ENCODE measurements around the gene RALGDS. TPM values are rescaled to one million over a fixed set of nuclear protein-coding genes. Genes with fewer than 3 reads are reported as not detected.

The RALGDS gene
- total RNA-seq, 1 experiment from 2014 or later: 22.9 TPM

- Mint-ChIP-seq H3K36me3 (peaks cover 21% of the 10 kb centered on the region), H3K27me3 (ENCODE audit: low read depth) (no peaks in the 10 kb centered on the region), H3K27ac (no peak overlapping the region), H3K4me3 (no peak overlapping the region), H3K4me1 (peaks cover 3% of the 10 kb centered on the region), H3K9me3 (no peaks in the 10 kb centered on the region)
- ATAC-seq: no peak
- ChIA-PET CTCF (interaction anchor here (0.8 to 7.8 kb wide), 3 partner anchors 10 to 77 kb away, joined by 3 to 93 read pairs (median 8); no protein-coding TSS in a partner anchor), POLR2A (no interaction called here)
- TF ChIP-seq OVOL2 (CRISPR knock-in tag; IDR thresholded peaks at IDR 0.05; ENCODE audit: borderline replicate concordance) (no peak), MLX (CRISPR knock-in tag; IDR thresholded peaks at IDR 0.05) (no peak), CBFB (CRISPR knock-in tag; IDR thresholded peaks at IDR 0.05; ENCODE audit: low read depth) (no peak), FOXP1 (CRISPR knock-in tag; IDR thresholded peaks at IDR 0.05; ENCODE audit: borderline replicate concordance) (no peak), ZNF121 (CRISPR knock-in tag; IDR thresholded peaks at IDR 0.05) (no peak), FOXP4 (CRISPR knock-in tag; IDR thresholded peaks at IDR 0.05) (no peak), PREB (CRISPR knock-in tag; IDR thresholded peaks at IDR 0.05; ENCODE audit: borderline replicate concordance) (no peak), NR1H2 (CRISPR knock-in tag; IDR thresholded peaks at IDR 0.05) (no peak), TP53 (CRISPR knock-in tag; IDR thresholded peaks at IDR 0.05) (no peak), GABPB1 (CRISPR knock-in tag; IDR thresholded peaks at IDR 0.05) (no peak), USF1 (CRISPR knock-in tag; IDR thresholded peaks at IDR 0.05) (no peak), ATF6 (CRISPR knock-in tag; IDR thresholded peaks at IDR 0.05) (no peak), FOXK1 (CRISPR knock-in tag; IDR thresholded peaks at IDR 0.05) (no peak), ZNF138 (CRISPR knock-in tag; conservative IDR thresholded peaks at IDR 0.05) (no peak), AR (CRISPR knock-in tag; IDR thresholded peaks at IDR 0.05) (no peak), ZNF219 (CRISPR knock-in tag; IDR thresholded peaks at IDR 0.05; ENCODE audit: borderline replicate concordance) (no peak), ZNF396 (CRISPR knock-in tag; IDR thresholded peaks at IDR 0.05; ENCODE audit: borderline replicate concordance) (no peak), ETV6 (CRISPR knock-in tag; IDR thresholded peaks at IDR 0.05) (no peak), NFE2L1 (CRISPR knock-in tag; IDR thresholded peaks at IDR 0.05) (no peak), AFF4 (CRISPR knock-in tag; IDR thresholded peaks at IDR 0.05; ENCODE audit: borderline replicate concordance) (no peak)
- DNase-seq (ENCODE audit: low spot score): no peak
These were observed 12.0 kb downstream of the RALGDS start for GRCh38 chr9:133108794-133109641.

Measured in WTC11 (cell line).